ENCODE measurements around the gene BANP. TPM values are rescaled to one million over a fixed set of nuclear protein-coding genes. Genes with fewer than 3 reads are reported as not detected.

The BANP gene
- total RNA-seq, 1 experiment from 2014 or later, result 37.2 TPM

GRCh38 chr16:88005968-88006367, 54.7 kb downstream of the BANP start:
- H3K27ac ChIP-seq (ENCODE audit: low read depth, low read length), result no peak overlapping the region
- no peak overlapping the region for H2AFZ ChIP-seq (ENCODE audit: low read depth, low read length, poor library complexity, severe bottlenecking)
- TF ChIP-seq, protein P1, sequence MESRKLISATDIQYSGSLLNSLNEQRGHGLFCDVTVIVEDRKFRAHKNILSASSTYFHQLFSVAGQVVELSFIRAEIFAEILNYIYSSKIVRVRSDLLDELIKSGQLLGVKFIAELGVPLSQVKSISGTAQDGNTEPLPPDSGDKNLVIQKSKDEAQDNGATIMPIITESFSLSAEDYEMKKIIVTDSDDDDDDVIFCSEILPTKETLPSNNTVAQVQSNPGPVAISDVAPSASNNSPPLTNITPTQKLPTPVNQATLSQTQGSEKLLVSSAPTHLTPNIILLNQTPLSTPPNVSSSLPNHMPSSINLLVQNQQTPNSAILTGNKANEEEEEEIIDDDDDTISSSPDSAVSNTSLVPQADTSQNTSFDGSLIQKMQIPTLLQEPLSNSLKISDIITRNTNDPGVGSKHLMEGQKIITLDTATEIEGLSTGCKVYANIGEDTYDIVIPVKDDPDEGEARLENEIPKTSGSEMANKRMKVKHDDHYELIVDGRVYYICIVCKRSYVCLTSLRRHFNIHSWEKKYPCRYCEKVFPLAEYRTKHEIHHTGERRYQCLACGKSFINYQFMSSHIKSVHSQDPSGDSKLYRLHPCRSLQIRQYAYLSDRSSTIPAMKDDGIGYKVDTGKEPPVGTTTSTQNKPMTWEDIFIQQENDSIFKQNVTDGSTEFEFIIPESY (IDR thresholded peaks at IDR 0.05; ENCODE audit: extremely low read depth, insufficient replicate concordance, low read length), result no peak
- ChIA-PET RAD21 (ENCODE audit: low non-redundant PET in 1 of 2, low total read pairs in 2 of 2, uncharacterized antibody in 2 of 2, unreplicated experiment in 2 of 2) (no interaction called here), POLR2A (no interaction called here), CTCF (no interaction called here)
- intact Hi-C loops (cut with micrococcal nuclease), result no loop called here
- H3K9me3 ChIP-seq (ENCODE audit: control insufficient read depth in 1 of 2, insufficient read depth in 1 of 2, low read depth in 1 of 2, low read length in 2 of 2), result no peaks in the 10 kb centered on the region
- H3K4me2 ChIP-seq (ENCODE audit: low read length), result no peak overlapping the region
- no peaks in the 10 kb centered on the region for H3K27me3 ChIP-seq (ENCODE audit: insufficient read depth, low read length)
- H4K20me1 ChIP-seq (ENCODE audit: insufficient read depth), result no peaks in the 10 kb centered on the region
- no peaks in the 10 kb centered on the region for H3K79me2 ChIP-seq (ENCODE audit: insufficient read depth, low read length)
- BruUV-seq (replicated peaks), result no TSS peak
- H3K36me3 ChIP-seq (ENCODE audit: control insufficient read depth in 1 of 2, insufficient read depth in 2 of 2, low read length in 2 of 2), result peaks cover 2 to 10% of the 10 kb centered on the region in 2 experiments; a peak in 3 of 4 replicates
- no peak for ATAC-seq
- DNase-seq (ENCODE audit: low read depth, low spot score), result no peak
- H3K4me3 ChIP-seq (replicated peaks in 1 of 2; ENCODE audit: low read depth in 1 of 2, low read length in 2 of 2), result no peak overlapping the region
- no peak overlapping the region for H3K9ac ChIP-seq (ENCODE audit: low read length)
- H3K4me1 ChIP-seq (ENCODE audit: control insufficient read depth in 1 of 2, insufficient read depth in 2 of 2, low read length in 2 of 2), result no peaks in the 10 kb centered on the region
- H3K9me2 ChIP-seq (ENCODE audit: insufficient read depth), result no peaks in the 10 kb centered on the region

DNA sequence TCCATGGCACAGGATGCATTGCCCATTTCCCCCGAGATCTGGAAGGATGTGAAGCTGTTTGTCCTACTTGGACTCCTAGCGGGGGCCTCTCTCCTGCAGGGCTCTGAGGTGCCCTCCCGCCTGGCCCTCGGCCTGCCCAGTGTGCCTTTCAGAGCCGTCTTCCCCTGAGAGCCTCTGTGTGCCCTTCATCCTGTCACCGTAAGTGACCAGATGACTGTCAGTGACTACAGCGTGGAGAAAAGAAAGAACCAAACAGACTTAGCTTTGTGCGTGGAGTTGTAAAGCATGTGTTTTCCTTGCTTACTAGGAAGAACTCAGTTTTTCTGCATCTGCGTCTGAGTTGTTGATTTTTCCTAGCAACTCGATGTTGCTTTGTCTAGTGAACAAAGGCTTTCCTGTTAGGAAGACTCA, 56.1 kb downstream of the BANP start:
- H3K4me3 ChIP-seq (replicated peaks in 1 of 2; ENCODE audit: low read depth in 1 of 2, low read length in 2 of 2), result no peak overlapping the region
- no peak overlapping the region for H3K27ac ChIP-seq (ENCODE audit: low read depth, low read length)
- H3K4me2 ChIP-seq (ENCODE audit: low read length), result no peak overlapping the region
- DNase-seq (ENCODE audit: low read depth, low spot score), result no peak
- ATAC-seq, result no peak
- no peaks in the 10 kb centered on the region for H3K4me1 ChIP-seq (ENCODE audit: control insufficient read depth in 1 of 2, insufficient read depth in 2 of 2, low read length in 2 of 2)
- intact Hi-C loops (cut with micrococcal nuclease), result no loop called here
- ChIA-PET POLR2A (no interaction called here), RAD21 (ENCODE audit: low non-redundant PET in 1 of 2, low total read pairs in 2 of 2, uncharacterized antibody in 2 of 2, unreplicated experiment in 2 of 2) (no interaction called here), CTCF (no interaction called here)
- no peak overlapping the region for H2AFZ ChIP-seq (ENCODE audit: low read depth, low read length, poor library complexity, severe bottlenecking)
- peaks cover 2 to 10% of the 10 kb centered on the region in 2 experiments; a peak in 3 of 4 replicates for H3K36me3 ChIP-seq (ENCODE audit: control insufficient read depth in 1 of 2, insufficient read depth in 2 of 2, low read length in 2 of 2)
- H3K9ac ChIP-seq (ENCODE audit: low read length), result no peak overlapping the region
- BruUV-seq (replicated peaks), result no TSS peak
- H3K9me3 ChIP-seq (ENCODE audit: control insufficient read depth in 1 of 2, insufficient read depth in 1 of 2, low read depth in 1 of 2, low read length in 2 of 2), result no peaks in the 10 kb centered on the region
- no peaks in the 10 kb centered on the region for H3K9me2 ChIP-seq (ENCODE audit: insufficient read depth)
- no peaks in the 10 kb centered on the region for H3K27me3 ChIP-seq (ENCODE audit: insufficient read depth, low read length)
- H4K20me1 ChIP-seq (ENCODE audit: insufficient read depth), result no peaks in the 10 kb centered on the region
- H3K79me2 ChIP-seq (ENCODE audit: insufficient read depth, low read length), result no peaks in the 10 kb centered on the region
- no peak for TF ChIP-seq POLR2A (IDR thresholded peaks at IDR 0.05; ENCODE audit: borderline replicate concordance, extremely low read depth, insufficient read depth, insufficient read length)
- no peak for TF ChIP-seq ZFX (IDR thresholded peaks at IDR 0.05)
- no peak for TF ChIP-seq EGR1 (IDR thresholded peaks at IDR 0.05; ENCODE audit: low read depth)
- no peak for TF ChIP-seq FOSL1 (IDR thresholded peaks at IDR 0.05; ENCODE audit: low read depth)
- TF ChIP-seq REST (IDR thresholded peaks at IDR 0.05; ENCODE audit: low read depth), result no peak
- TF ChIP-seq, protein P2, sequence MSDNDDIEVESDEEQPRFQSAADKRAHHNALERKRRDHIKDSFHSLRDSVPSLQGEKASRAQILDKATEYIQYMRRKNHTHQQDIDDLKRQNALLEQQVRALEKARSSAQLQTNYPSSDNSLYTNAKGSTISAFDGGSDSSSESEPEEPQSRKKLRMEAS (IDR thresholded peaks at IDR 0.05), result no peak
- no peak for TF ChIP-seq SRF (IDR thresholded peaks at IDR 0.05; ENCODE audit: low read depth)
- no peak for TF ChIP-seq RAD21 (IDR thresholded peaks at IDR 0.05; ENCODE audit: low read depth)
- TF ChIP-seq, protein P3, sequence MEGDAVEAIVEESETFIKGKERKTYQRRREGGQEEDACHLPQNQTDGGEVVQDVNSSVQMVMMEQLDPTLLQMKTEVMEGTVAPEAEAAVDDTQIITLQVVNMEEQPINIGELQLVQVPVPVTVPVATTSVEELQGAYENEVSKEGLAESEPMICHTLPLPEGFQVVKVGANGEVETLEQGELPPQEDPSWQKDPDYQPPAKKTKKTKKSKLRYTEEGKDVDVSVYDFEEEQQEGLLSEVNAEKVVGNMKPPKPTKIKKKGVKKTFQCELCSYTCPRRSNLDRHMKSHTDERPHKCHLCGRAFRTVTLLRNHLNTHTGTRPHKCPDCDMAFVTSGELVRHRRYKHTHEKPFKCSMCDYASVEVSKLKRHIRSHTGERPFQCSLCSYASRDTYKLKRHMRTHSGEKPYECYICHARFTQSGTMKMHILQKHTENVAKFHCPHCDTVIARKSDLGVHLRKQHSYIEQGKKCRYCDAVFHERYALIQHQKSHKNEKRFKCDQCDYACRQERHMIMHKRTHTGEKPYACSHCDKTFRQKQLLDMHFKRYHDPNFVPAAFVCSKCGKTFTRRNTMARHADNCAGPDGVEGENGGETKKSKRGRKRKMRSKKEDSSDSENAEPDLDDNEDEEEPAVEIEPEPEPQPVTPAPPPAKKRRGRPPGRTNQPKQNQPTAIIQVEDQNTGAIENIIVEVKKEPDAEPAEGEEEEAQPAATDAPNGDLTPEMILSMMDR (IDR thresholded peaks at IDR 0.05 in 2 of 3, conservative IDR thresholded peaks at IDR 0.05 in 1 of 3; ENCODE audit: borderline replicate concordance in 1 of 3, insufficient read depth in 1 of 3, low read depth in 2 of 3, low read length in 2 of 3), result no peak
- TF ChIP-seq ELF1 (IDR thresholded peaks at IDR 0.05; ENCODE audit: borderline replicate concordance, low read depth), result no peak
- TF ChIP-seq TCF7L2 (IDR thresholded peaks at IDR 0.05; ENCODE audit: borderline replicate concordance, extremely low read depth, insufficient read depth, insufficient read length), result no peak
- no peak for TF ChIP-seq EZH2phosphoT487 (IDR thresholded peaks at IDR 0.05; ENCODE audit: borderline replicate concordance)
- TF ChIP-seq CBX3 (IDR thresholded peaks at IDR 0.05; ENCODE audit: low read depth), result no peak

Measured in HCT116 (cell line).